Osteoblast (primary cell): ENCODE results near the gene S1PR5. TPM values are rescaled to one million over a fixed set of nuclear protein-coding genes. Genes with fewer than 3 reads are reported as not detected.

Experiments used
- DNase-seq: peaks from one replicate; pipeline ENCODE4 v3.0.0; 2011; ENCODE audit warnings: low spot score, mixed read lengths; ENCODE audit not compliant: insufficient read length; ENCODE audit errors: missing footprints
- H2AFZ ChIP-seq: 2 replicates; pipeline ENCODE4 v1.6.0; 2011; ENCODE audit warnings: mild to moderate bottlenecking, low read length
- H3K27ac ChIP-seq: 2 replicates; pipeline ENCODE4 v1.5.1; 2011; ENCODE audit warnings: mild to moderate bottlenecking, low read depth, low read length, moderate library complexity
- H3K27me3 ChIP-seq: 2 replicates; pipeline ENCODE4 v1.6.0; 2012; ENCODE audit warnings: mild to moderate bottlenecking, control low read depth, inconsistent platforms, low read length, moderate library complexity; ENCODE audit not compliant: insufficient read depth
- H3K36me3 ChIP-seq: 2 replicates; pipeline ENCODE4 v1.5.1; 2011; ENCODE audit warnings: mild to moderate bottlenecking, low read length, control low read depth, moderate library complexity; ENCODE audit not compliant: insufficient read depth
- H3K4me1 ChIP-seq: 2 replicates; pipeline ENCODE4 v1.5.1; 2011; ENCODE audit warnings: mild to moderate bottlenecking, low read length, control low read depth, moderate library complexity; ENCODE audit not compliant: insufficient read depth
- H3K4me2 ChIP-seq: 2 replicates; pipeline ENCODE4 v1.6.0; 2011; ENCODE audit warnings: mild to moderate bottlenecking, low read length; ENCODE audit not compliant: insufficient read depth
- H3K4me3 ChIP-seq: fragments of 200-600 bp; sonication (generic); 3 replicates; pipeline ENCODE4 v1.5.1; 2012; ENCODE audit warnings: mild to moderate bottlenecking, low read length, inconsistent platforms; ENCODE audit not compliant: insufficient read depth
- H3K79me2 ChIP-seq: 2 replicates; pipeline ENCODE4 v1.6.0; 2012; ENCODE audit warnings: mild to moderate bottlenecking, low read length, control low read depth, inconsistent platforms; ENCODE audit not compliant: insufficient read depth
- H3K9me3 ChIP-seq: 2 replicates; pipeline ENCODE4 v1.5.1; 2011; ENCODE audit warnings: low read depth, low read length, control low read depth
- H4K20me1 ChIP-seq: 2 replicates; pipeline ENCODE4 v1.6.0; 2012; ENCODE audit warnings: mild to moderate bottlenecking, low read length, control low read depth; ENCODE audit not compliant: insufficient read depth
- CTCF ChIP-seq: IDR thresholded peaks from 2 replicates; pipeline ENCODE4 v1.5.1; 2011; ENCODE audit warnings: mild to moderate bottlenecking, low read depth, low read length, moderate library complexity; ENCODE audit errors: extremely low read depth
- total RNA-seq: library from RNA; depleted of rRNA; stranded (reverse); fragments of >200 nt; gene quantifications from 2 replicates; pipeline ENCODE4 v1.2.3, GENCODE V29; 2012

Gene S1PR5
- total RNA-seq, 1 donor = 0.36 TPM

- no peak overlapping the region for H3K4me2 ChIP-seq
- no peak for TF ChIP-seq CTCF
- H3K79me2 ChIP-seq = no peaks in the 10 kb centered on the region
- H2AFZ ChIP-seq = no peak overlapping the region
- peak; percentile 6 for DNase-seq
- H3K4me1 ChIP-seq = peaks cover 17% of the 10 kb centered on the region
- no peaks in the 10 kb centered on the region for H3K36me3 ChIP-seq
- no peak overlapping the region for H3K27ac ChIP-seq
- H3K27me3 ChIP-seq = peaks cover 17% of the 10 kb centered on the region
- H3K9me3 ChIP-seq = no peaks in the 10 kb centered on the region
- H4K20me1 ChIP-seq = no peaks in the 10 kb centered on the region
- no peak overlapping the region for H3K4me3 ChIP-seq
These were observed 4.4 kb upstream of the S1PR5 start for GRCh38 chr19:10521461-10522171.

- no peak for TF ChIP-seq CTCF
- H3K4me3 ChIP-seq = no peak overlapping the region
- no peaks in the 10 kb centered on the region for H3K36me3 ChIP-seq
- H3K9me3 ChIP-seq = no peaks in the 10 kb centered on the region
- peak; percentile 81 for DNase-seq
- no peaks in the 10 kb centered on the region for H4K20me1 ChIP-seq
- peaks cover 17% of the 10 kb centered on the region for H3K27me3 ChIP-seq
- H3K79me2 ChIP-seq = no peaks in the 10 kb centered on the region
- H2AFZ ChIP-seq = no peak overlapping the region
- no peak overlapping the region for H3K27ac ChIP-seq
- H3K4me1 ChIP-seq = peaks cover 18% of the 10 kb centered on the region
- H3K4me2 ChIP-seq = no peak overlapping the region
These were observed 3.5 kb upstream of the S1PR5 start for GRCh38 chr19:10520652-10521318.

GRCh38 chr19:10519421-10519820, 2.2 kb upstream of the S1PR5 start:
- Histone ChIP-seq H3K9me3 (no peaks in the 10 kb centered on the region), H3K27me3 (peaks cover 24% of the 10 kb centered on the region), H3K79me2 (no peaks in the 10 kb centered on the region)

More at GRCh38 chr19:10519421-10519820, 2.2 kb upstream of the S1PR5 start:
- no peak overlapping the region for H3K27ac ChIP-seq
- H3K4me1 ChIP-seq = peaks cover 18% of the 10 kb centered on the region
- no peak for DNase-seq
- H2AFZ ChIP-seq = no peak overlapping the region
- H3K36me3 ChIP-seq = no peaks in the 10 kb centered on the region
- no peak for TF ChIP-seq CTCF
- no peaks in the 10 kb centered on the region for H4K20me1 ChIP-seq
- no peak overlapping the region for H3K4me3 ChIP-seq
- no peak overlapping the region for H3K4me2 ChIP-seq
